ENCODE measurements around the gene KIT. TPM values are rescaled to one million over a fixed set of nuclear protein-coding genes. Genes with fewer than 3 reads are reported as not detected.

KIT gene
- total and polyA plus RNA-seq, 2 donors (not counting 1 experiment from before 2014, with no cell fraction given), result 0.50 to 19.9 TPM

GRCh38 chr4:54754394-54754793, 96.6 kb downstream of the KIT start:
- no peak overlapping the region for H3K4me2 ChIP-seq (ENCODE audit: extremely low read depth, insufficient read depth, low read length)
- no peaks in the 10 kb centered on the region for H3K9me3 ChIP-seq (ENCODE audit: control insufficient read depth, insufficient read depth, low read depth, low read length)
- H3K36me3 ChIP-seq (ENCODE audit: control insufficient read depth, insufficient read depth, low read length), result no peaks in the 10 kb centered on the region
- TF ChIP-seq EZH2 (IDR thresholded peaks at IDR 0.05; ENCODE audit: low read length, missing control alignments) (no peak), CTCF (conservative IDR thresholded peaks at IDR 0.05 in 1 of 2, IDR thresholded peaks at IDR 0.05 in 1 of 2; ENCODE audit: low read depth in 1 of 2, low read length in 2 of 2) (no peak)
- H3K9ac ChIP-seq (ENCODE audit: insufficient read depth, low read length), result no peak overlapping the region
- no peaks in the 10 kb centered on the region for H3K4me1 ChIP-seq (ENCODE audit: control insufficient read depth, extremely low read depth, insufficient read depth, low read length)
- no peak overlapping the region for H3K4me3 ChIP-seq (replicated peaks in 1 of 4; ENCODE audit: control extremely low read depth in 1 of 4, insufficient read depth in 1 of 4, low read depth in 3 of 4, low read length in 4 of 4)
- no peak overlapping the region for H3K27ac ChIP-seq (ENCODE audit: insufficient read depth, low read length)
- H3K27me3 ChIP-seq (ENCODE audit: control insufficient read depth, insufficient read depth, low read length), result no peaks in the 10 kb centered on the region
- DNase-seq (ENCODE audit: low read depth in 2 of 2), result no peak
- no peaks in the 10 kb centered on the region for H4K20me1 ChIP-seq (ENCODE audit: control insufficient read depth, extremely low read depth, insufficient read depth, low read length)
- no peaks in the 10 kb centered on the region for H3K79me2 ChIP-seq (ENCODE audit: control insufficient read depth, insufficient read depth, low read length)
- H2AFZ ChIP-seq (ENCODE audit: low read length), result no peak overlapping the region

GRCh38 chr4:54764476-54764875, 106.7 kb downstream of the KIT start:
- Histone ChIP-seq H3K36me3 (ENCODE audit: control insufficient read depth, insufficient read depth, low read length) (no peaks in the 10 kb centered on the region), H3K27ac (ENCODE audit: insufficient read depth, low read length) (no peak overlapping the region), H3K4me1 (ENCODE audit: control insufficient read depth, extremely low read depth, insufficient read depth, low read length) (no peaks in the 10 kb centered on the region), H3K9ac (ENCODE audit: insufficient read depth, low read length) (no peak overlapping the region), H4K20me1 (ENCODE audit: control insufficient read depth, extremely low read depth, insufficient read depth, low read length) (no peaks in the 10 kb centered on the region), H3K4me3 (replicated peaks in 1 of 4; ENCODE audit: control extremely low read depth in 1 of 4, insufficient read depth in 1 of 4, low read depth in 3 of 4, low read length in 4 of 4) (no peak overlapping the region), H3K9me3 (ENCODE audit: control insufficient read depth, insufficient read depth, low read depth, low read length) (no peaks in the 10 kb centered on the region), H2AFZ (ENCODE audit: low read length) (no peak overlapping the region), H3K79me2 (ENCODE audit: control insufficient read depth, insufficient read depth, low read length) (no peaks in the 10 kb centered on the region), H3K27me3 (ENCODE audit: control insufficient read depth, insufficient read depth, low read length) (no peaks in the 10 kb centered on the region), H3K4me2 (ENCODE audit: extremely low read depth, insufficient read depth, low read length) (no peak overlapping the region)
- no peak for TF ChIP-seq CTCF (conservative IDR thresholded peaks at IDR 0.05 in 1 of 2, IDR thresholded peaks at IDR 0.05 in 1 of 2; ENCODE audit: low read depth in 1 of 2, low read length in 2 of 2)
- TF ChIP-seq EZH2 (IDR thresholded peaks at IDR 0.05; ENCODE audit: low read length, missing control alignments), result no peak
- DNase-seq (ENCODE audit: low read depth in 2 of 2), result no peak

GRCh38 chr4:54767376-54767775, 109.6 kb downstream of the KIT start:
- Histone ChIP-seq H3K9me3 (ENCODE audit: control insufficient read depth, insufficient read depth, low read depth, low read length) (no peaks in the 10 kb centered on the region), H3K27ac (ENCODE audit: insufficient read depth, low read length) (no peak overlapping the region), H3K4me2 (ENCODE audit: extremely low read depth, insufficient read depth, low read length) (no peak overlapping the region), H3K4me1 (ENCODE audit: control insufficient read depth, extremely low read depth, insufficient read depth, low read length) (no peaks in the 10 kb centered on the region), H3K36me3 (ENCODE audit: control insufficient read depth, insufficient read depth, low read length) (no peaks in the 10 kb centered on the region), H3K4me3 (replicated peaks in 1 of 4; ENCODE audit: control extremely low read depth in 1 of 4, insufficient read depth in 1 of 4, low read depth in 3 of 4, low read length in 4 of 4) (no peak overlapping the region), H3K9ac (ENCODE audit: insufficient read depth, low read length) (no peak overlapping the region), H3K79me2 (ENCODE audit: control insufficient read depth, insufficient read depth, low read length) (no peaks in the 10 kb centered on the region), H3K27me3 (ENCODE audit: control insufficient read depth, insufficient read depth, low read length) (no peaks in the 10 kb centered on the region), H2AFZ (ENCODE audit: low read length) (no peak overlapping the region), H4K20me1 (ENCODE audit: control insufficient read depth, extremely low read depth, insufficient read depth, low read length) (no peaks in the 10 kb centered on the region)
- no peak for DNase-seq (ENCODE audit: low read depth in 2 of 2)
- TF ChIP-seq CTCF (conservative IDR thresholded peaks at IDR 0.05 in 1 of 2, IDR thresholded peaks at IDR 0.05 in 1 of 2; ENCODE audit: low read depth in 1 of 2, low read length in 2 of 2), result no peak
- no peak for TF ChIP-seq EZH2 (IDR thresholded peaks at IDR 0.05; ENCODE audit: low read length, missing control alignments)
